Mesenteric fat pad (tissue), 1 donor: Measurements from ENCODE around the gene RPS4Y2. TPM values are rescaled to one million over a fixed set of nuclear protein-coding genes. Genes with fewer than 3 reads are reported as not detected.

ENCODE experiments used
- DNase-seq: peaks from one replicate; pipeline ENCODE4 v3.0.0-alpha.2; 2020; ENCODE audit warnings: low spot score
- long read RNA-seq: library from polyadenylated mRNA; unstranded; transcript quantifications from one replicate; pipeline ENCODE4 v2.0.0, GENCODE V29; 2020
- total RNA-seq: library from RNA; stranded (reverse); fragmentation: NEBNext Ultra II Directional; extraction: Animal tissue kit (Norgen Biotek cat#: 25700); gene quantifications from one replicate; pipeline ENCODE4 v1.2.1, GENCODE V29; 2021
- donor health status: DM: yes; HTN: yes; CAD: no.

Gene RPS4Y2
- total RNA-seq: not detected
- long read RNA-seq: 0 reads

DNA sequence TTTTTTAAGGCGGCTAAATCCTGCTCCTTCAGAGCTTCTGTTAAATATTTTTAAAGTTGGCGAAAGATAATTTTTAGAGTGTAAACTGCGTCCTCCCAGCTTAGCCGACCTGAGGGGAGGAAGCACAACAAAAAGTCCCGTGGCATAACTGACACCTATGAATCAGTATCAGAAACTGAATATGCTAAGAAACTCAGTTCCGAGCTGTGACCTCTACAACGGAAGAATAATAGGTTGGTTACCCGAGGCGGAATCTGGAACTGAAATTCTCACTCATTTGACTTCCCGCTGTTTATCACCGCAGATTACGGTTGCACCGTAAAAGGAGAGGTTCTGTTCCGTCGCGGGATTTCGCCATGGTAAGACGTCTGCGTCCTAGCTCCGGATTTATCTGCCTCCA is at the start of gene RPS4Y2:
RPS4Y2 (plus strand) TSS at position 301 of the 400 bp plus-strand sequence; CDS start at position 357, 56 bp downstream.
- no peak for DNase-seq

- DNase-seq: no peak
These were observed 41.5 kb upstream of the RPS4Y2 start for GRCh38 chrY:20714391-20714790.

DNA sequence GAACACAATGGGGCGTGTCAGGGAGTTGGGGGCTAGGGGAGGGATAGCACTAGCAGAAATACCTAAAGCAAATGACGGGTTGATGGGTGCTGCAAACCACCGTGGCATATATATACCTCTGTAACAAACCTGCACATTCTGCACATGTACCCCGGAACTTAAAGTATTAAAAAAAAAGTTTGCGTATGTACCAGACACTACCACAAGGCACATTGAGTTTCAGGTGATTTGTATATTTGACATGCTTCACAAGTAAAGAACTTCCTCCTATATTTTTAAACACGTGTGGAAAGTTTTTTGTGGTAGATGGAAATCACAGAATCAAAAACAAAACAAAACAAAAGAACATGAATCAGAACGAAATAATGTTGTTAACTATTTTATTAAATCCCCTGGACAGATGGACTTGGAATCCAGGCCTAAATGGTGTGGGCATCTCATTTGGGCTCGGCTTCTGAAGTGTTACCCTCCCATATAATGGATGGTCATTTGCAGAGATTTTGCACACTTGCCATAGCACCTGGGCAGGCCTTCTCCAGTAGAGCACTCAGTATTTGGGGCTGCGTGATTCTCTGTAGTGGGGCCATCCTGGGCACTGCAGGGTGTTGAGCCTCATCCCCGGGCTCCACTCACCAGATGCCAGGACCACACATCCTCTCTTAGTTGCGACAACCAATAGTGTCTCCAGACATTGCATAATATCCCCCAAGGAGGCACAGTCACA is 29.6 kb upstream of the RPS4Y2 start:
- DNase-seq: no peak

- no peak for DNase-seq
These were observed 20.7 kb upstream of the RPS4Y2 start for GRCh38 chrY:20735200-20735599.

DNA sequence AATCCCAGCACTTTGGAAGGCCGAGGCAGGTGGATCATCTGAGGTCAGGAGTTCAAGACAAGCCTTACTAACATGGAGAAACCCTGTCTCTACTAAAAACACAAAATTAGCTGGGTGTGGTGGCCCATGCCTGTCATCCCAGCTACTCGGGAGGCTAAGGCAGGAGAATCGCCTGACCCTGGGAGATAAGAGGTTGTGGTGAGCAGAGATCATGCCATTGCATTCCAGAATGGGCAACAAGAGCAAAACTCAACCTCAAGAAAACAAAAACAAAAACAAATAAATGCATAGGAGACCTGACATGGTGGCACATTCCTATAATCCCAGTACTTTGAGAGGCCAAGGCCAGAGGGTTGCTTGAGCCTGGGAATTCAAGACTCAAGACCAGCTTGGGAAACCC is 16.1 kb upstream of the RPS4Y2 start:
- DNase-seq: no peak

- DNase-seq: no peak
These were observed 15.3 kb upstream of the RPS4Y2 start for GRCh38 chrY:20740609-20741008.

GRCh38 chrY:20745060-20745459 is 10.8 kb upstream of the RPS4Y2 start:
- DNase-seq: no peak

- DNase-seq: no peak
These were observed 9.0 kb upstream of the RPS4Y2 start for GRCh38 chrY:20746919-20747318.

GRCh38 chrY:20763869-20764268 is 8.0 kb downstream of the RPS4Y2 start:
- DNase-seq: no peak

DNA sequence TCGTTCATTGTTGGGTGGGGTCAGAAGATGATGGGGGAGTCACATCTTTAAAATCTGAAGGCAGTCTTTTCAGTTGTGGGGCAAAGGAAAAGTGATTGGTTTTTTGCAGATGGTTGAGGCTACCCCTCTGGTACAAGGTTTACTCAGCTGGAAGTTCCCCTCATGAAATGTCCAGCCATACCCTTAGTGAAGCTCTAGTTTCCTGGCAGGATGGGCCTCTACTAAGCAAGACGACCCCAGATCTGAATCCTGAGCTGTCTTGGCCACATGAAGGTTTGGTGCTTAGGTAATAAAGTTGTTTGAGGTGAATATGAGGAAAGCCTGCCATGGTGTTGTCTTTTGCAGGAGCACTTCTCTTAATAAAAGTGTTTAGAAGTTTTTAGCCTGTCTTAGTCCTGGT is 9.2 kb downstream of the RPS4Y2 start:
- DNase-seq: no peak

DNA sequence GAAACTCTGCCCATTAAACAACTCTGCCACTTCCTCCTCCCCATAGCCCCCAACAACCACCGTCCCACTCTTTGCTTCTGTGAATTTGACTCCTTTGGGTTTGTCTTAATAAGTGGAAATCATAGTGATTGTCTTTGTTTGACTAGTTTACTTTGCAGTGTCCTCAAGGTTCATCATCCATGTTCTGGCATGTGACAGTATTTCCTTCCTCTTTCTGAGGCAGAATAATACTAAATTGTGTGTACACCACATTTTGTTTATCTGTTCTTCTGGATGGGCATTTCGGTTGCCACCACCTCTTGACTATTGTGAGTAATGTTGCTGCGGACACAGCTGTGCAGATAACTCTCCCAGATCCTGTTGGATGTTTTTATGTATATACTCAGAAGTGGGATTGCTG is 14.8 kb downstream of the RPS4Y2 start:
- DNase-seq: no peak

GRCh38 chrY:20776104-20776503 is 20.2 kb downstream of the RPS4Y2 start:
- DNase-seq: no peak

DNA sequence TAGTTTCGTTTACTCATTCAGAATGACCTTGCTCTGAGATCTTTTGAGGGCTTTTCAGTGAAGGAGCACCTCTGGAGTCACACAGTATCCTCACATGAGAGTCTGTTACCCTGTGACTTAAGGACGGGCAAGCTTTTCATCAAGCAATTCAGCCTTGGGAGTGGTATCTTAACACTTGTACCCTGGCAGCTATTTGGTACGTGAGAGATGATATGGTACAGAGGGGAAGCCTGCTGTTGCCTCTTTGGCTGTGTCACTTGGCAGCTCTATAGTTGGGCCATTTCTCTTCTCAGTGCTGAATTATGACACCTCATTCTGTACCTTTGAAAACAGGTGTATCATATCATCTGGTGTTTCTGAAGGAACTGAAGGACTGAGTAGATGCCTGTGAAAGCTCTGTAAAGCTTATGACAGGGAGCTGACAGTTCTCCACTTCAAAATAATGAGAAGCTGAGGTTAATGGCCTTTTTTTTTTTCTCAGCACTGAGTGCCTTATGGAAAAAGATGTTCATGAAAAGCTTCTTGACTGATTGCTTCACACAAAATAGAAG is 24.3 kb downstream of the RPS4Y2 start:
- no peak for DNase-seq

DNA sequence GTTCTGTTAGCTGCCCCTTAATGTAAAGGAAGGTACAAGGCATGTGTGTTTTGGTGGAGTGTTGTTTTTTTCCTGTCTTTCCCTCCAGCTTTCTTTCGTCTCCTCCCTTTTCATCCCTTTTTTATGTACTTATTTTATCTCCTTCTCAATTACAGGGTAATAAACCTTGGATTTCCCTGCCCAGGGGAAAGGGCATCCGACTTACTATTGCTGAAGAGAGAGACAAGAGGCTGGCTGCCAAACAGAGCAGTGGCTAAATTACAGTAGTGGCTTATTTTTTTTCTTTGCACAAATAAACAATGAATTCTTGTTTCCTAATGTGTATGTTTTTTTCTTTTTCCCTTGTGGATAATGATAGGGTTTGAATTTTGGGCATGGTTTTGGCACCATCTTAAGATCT is 24.9 kb downstream of the RPS4Y2 start:
- no peak for DNase-seq

DNA sequence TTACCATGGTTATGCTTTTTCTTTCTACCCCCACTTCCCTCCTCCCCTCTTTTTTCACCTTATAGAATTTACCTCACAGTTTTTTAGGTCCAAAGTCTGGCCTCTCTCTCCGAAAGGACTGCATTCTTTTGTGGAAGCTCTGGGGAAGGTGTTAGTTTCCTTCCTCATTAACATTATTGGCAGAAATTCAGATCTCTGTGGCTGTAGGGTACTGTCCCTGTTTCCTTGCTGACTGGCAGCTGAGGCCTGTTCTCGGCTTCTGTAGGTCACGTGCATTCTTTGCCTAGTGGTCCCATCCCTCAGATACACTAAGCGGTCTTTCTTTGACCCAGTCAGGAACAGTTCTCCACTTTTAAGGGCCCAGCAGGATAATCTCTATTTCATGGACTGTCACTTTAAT is 25.5 kb downstream of the RPS4Y2 start:
- no peak for DNase-seq

- DNase-seq: no peak
These were observed 29.1 kb downstream of the RPS4Y2 start for GRCh38 chrY:20784965-20785364.

- DNase-seq: no peak
These were observed 31.2 kb downstream of the RPS4Y2 start for GRCh38 chrY:20787076-20787475.

GRCh38 chrY:20798351-20799049 is 42.6 kb downstream of the RPS4Y2 start:
- DNase-seq: no peak

- DNase-seq: no peak
These were observed 46.8 kb downstream of the RPS4Y2 start for GRCh38 chrY:20802659-20803058.

DNA sequence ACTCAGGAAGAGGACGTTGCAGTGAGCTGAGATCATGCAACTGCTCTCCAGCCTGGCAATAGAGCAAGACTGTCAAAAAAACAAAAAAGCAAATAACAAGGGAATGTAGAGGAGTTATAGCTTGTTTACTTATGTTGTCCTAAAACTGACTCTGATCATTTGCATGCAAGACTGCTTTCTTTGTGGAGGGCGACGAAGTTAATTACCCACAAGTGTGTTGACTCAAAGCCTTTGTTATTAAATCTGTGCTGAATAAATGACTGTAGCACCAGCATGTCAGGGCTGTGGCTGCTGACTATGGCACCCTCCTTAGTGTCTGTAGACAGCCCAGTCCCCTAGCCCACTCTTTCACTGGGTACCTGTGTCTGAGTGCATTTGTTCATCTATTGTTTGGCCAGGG is 50.3 kb downstream of the RPS4Y2 start:
- no peak for DNase-seq

DNA sequence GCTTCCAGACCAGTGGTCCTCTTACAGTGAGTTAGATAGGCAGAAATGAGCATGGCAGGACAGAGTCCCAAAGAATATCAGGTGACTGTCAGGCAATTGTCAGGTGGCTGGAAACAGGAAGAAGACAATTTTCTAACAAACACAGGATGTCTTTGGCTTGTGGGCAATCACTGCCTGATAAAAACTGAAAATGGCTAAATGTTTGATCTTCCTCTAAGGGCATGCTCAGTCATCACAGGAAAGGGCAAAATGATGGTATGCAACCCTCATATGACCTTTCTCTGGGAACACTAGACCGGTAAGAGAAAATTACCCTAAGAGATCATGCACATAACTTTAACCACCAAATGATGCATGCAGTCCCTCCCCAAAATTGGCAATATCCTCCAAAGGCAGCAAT is 57.6 kb downstream of the RPS4Y2 start:
- no peak for DNase-seq

GRCh38 chrY:20814794-20815193 is 58.9 kb downstream of the RPS4Y2 start:
- DNase-seq: no peak

GRCh38 chrY:20817067-20817466 is 61.2 kb downstream of the RPS4Y2 start:
- DNase-seq: no peak
